Immature natural killer cell (primary cell): ENCODE data around the gene TBC1D22A. TPM values are rescaled to one million over a fixed set of nuclear protein-coding genes. Genes with fewer than 3 reads are reported as not detected.
"Not testable (repeated sequence)": the region's sequence is repeated elsewhere in the genome, so short reads cannot be mapped to it uniquely, and the experiment has no call there.

Source experiments
- DNase-seq, 3 donors: peaks; one replicate each; pipeline ENCODE4 v3.0.0; 2022; ENCODE audit warnings: mixed read lengths in 1 of 3
- H3K27ac Mint-ChIP-seq, 6 donors: one replicate each; pipeline ENCODE4 v1.8.0; 2020; ENCODE audit warnings: mixed read lengths in 6 of 6, mild to moderate bottlenecking in 5 of 6, inconsistent platforms in 4 of 6, moderate library complexity in 3 of 6
- H3K27me3 Mint-ChIP-seq, 3 donors: one replicate each; pipeline ENCODE4 v1.8.0; 2020 to 2021; ENCODE audit warnings: low read depth in 3 of 3, mild to moderate bottlenecking in 3 of 3, mixed read lengths in 3 of 3, moderate library complexity in 3 of 3, inconsistent platforms in 1 of 3
- H3K36me3 Mint-ChIP-seq, 3 donors: one replicate each; pipeline ENCODE4 v1.8.0; 2020; ENCODE audit warnings: mixed read lengths in 3 of 3, inconsistent platforms in 2 of 3, mild to moderate bottlenecking in 2 of 3
- H3K4me1 Mint-ChIP-seq, 2 donors: one replicate each; pipeline ENCODE4 v1.8.0; 2020; ENCODE audit warnings: inconsistent platforms in 2 of 2, mild to moderate bottlenecking in 2 of 2, mixed read lengths in 2 of 2, moderate library complexity in 1 of 2
- H3K4me3 Mint-ChIP-seq, 5 donors: one replicate each; pipeline ENCODE4 v1.8.0; 2020; ENCODE audit warnings: mild to moderate bottlenecking in 5 of 5, mixed read lengths in 5 of 5, inconsistent platforms in 3 of 5, moderate library complexity in 3 of 5
- H3K9me3 Mint-ChIP-seq, 6 donors: one replicate each; pipeline ENCODE4 v1.8.0; 2020; ENCODE audit warnings: mild to moderate bottlenecking in 6 of 6, mixed read lengths in 6 of 6, inconsistent platforms in 4 of 6, moderate library complexity in 3 of 6
- polyA plus RNA-seq, 3 donors: library from polyadenylated mRNA; unstranded; fragments of 300-500 nt; fragmentation: Illumina TruSeq; gene quantifications; one replicate each; pipeline ENCODE4 v1.2.3, GENCODE V29; 2021

TBC1D22A gene
- polyA plus RNA-seq, 3 donors from 2014 or later, result 20.6 to 28.0 (median 24.0) TPM

GRCh38 chr22:47164514-47165337 is 402.3 kb downstream of the TBC1D22A start:
- DNase-seq, result no peak
- H3K36me3 Mint-ChIP-seq, result peaks cover 0 to 3% (median 0%) of the 10 kb centered on the region in 3 donors
- H3K4me3 Mint-ChIP-seq, result no peak overlapping the region
- peaks cover 0 to 3% of the 10 kb centered on the region in 2 donors for H3K4me1 Mint-ChIP-seq
- no peak overlapping the region for H3K27ac Mint-ChIP-seq
- no peaks in the 10 kb centered on the region for H3K9me3 Mint-ChIP-seq
- H3K27me3 Mint-ChIP-seq, result peaks cover 0 to 4% (median 2%) of the 10 kb centered on the region in 3 donors

- Mint-ChIP-seq H3K4me3 (no peak overlapping the region), H3K4me1 (peaks cover 0 to 3% of the 10 kb centered on the region in 2 donors), H3K27ac (no peak overlapping the region), H3K36me3 (peaks cover 0 to 10% (median 4%) of the 10 kb centered on the region in 3 donors), H3K27me3 (peaks cover 0 to 6% (median 4%) of the 10 kb centered on the region in 3 donors), H3K9me3 (no peaks in the 10 kb centered on the region)
- DNase-seq, result no peak
Measured at GRCh38 chr22:47165338-47166032, 403.0 kb downstream of the TBC1D22A start.

GRCh38 chr22:47166033-47166404 is 403.6 kb downstream of the TBC1D22A start:
- no peaks in the 10 kb centered on the region for H3K9me3 Mint-ChIP-seq
- H3K27ac Mint-ChIP-seq, result peak overlapping the region in 1 of 6 donors; percentile 49
- H3K4me1 Mint-ChIP-seq, result peaks cover 0 to 3% of the 10 kb centered on the region in 2 donors
- no peak overlapping the region for H3K4me3 Mint-ChIP-seq
- peaks cover 0 to 10% (median 4%) of the 10 kb centered on the region in 3 donors for H3K36me3 Mint-ChIP-seq
- DNase-seq, result no peak
- H3K27me3 Mint-ChIP-seq, result peaks cover 3 to 5% (median 4%) of the 10 kb centered on the region in 3 donors

- no peak overlapping the region for H3K27ac Mint-ChIP-seq
Measured at GRCh38 chr22:47166446-47167016, 404.1 kb downstream of the TBC1D22A start.

GRCh38 chr22:47167056-47167455 is 404.6 kb downstream of the TBC1D22A start:
- peaks cover 0 to 3% of the 10 kb centered on the region in 2 donors for H3K4me1 Mint-ChIP-seq
- DNase-seq, result no peak
- peaks cover 3 to 5% (median 4%) of the 10 kb centered on the region in 3 donors for H3K27me3 Mint-ChIP-seq
- peaks cover 0 to 10% (median 4%) of the 10 kb centered on the region in 3 donors for H3K36me3 Mint-ChIP-seq
- no peaks in the 10 kb centered on the region for H3K9me3 Mint-ChIP-seq
- H3K4me3 Mint-ChIP-seq, result no peak overlapping the region
- H3K27ac Mint-ChIP-seq, result no peak overlapping the region

More at GRCh38 chr22:47166446-47167016, 404.1 kb downstream of the TBC1D22A start:
- Mint-ChIP-seq H3K4me3 (no peak overlapping the region), H3K9me3 (no peaks in the 10 kb centered on the region), H3K36me3 (peaks cover 0 to 10% (median 4%) of the 10 kb centered on the region in 3 donors), H3K4me1 (peaks cover 0 to 3% of the 10 kb centered on the region in 2 donors), H3K27me3 (peaks cover 3 to 5% (median 4%) of the 10 kb centered on the region in 3 donors)
- no peak for DNase-seq

GRCh38 chr22:47167921-47168320 is 405.5 kb downstream of the TBC1D22A start:
- not testable (repeated sequence) for H3K27me3 Mint-ChIP-seq, H3K9me3 Mint-ChIP-seq, DNase-seq, H3K27ac Mint-ChIP-seq, H3K4me1 Mint-ChIP-seq, H3K4me3 Mint-ChIP-seq
- H3K36me3 Mint-ChIP-seq, result peaks cover 0 to 10% (median 4%) of the 10 kb centered on the region in 3 donors

- Mint-ChIP-seq H3K9me3 (no peaks in the 10 kb centered on the region), H3K27me3 (peaks cover 2 to 5% (median 3%) of the 10 kb centered on the region in 3 donors), H3K4me3 (no peak overlapping the region), H3K36me3 (peaks cover 0 to 10% (median 4%) of the 10 kb centered on the region in 3 donors), H3K27ac (no peak overlapping the region), H3K4me1 (peaks cover 0 to 3% of the 10 kb centered on the region in 2 donors)
- no peak for DNase-seq
Measured at GRCh38 chr22:47168441-47168840, 406.0 kb downstream of the TBC1D22A start.

GRCh38 chr22:47168900-47169800 is 406.7 kb downstream of the TBC1D22A start:
- Mint-ChIP-seq H3K9me3 (no peaks in the 10 kb centered on the region), H3K27me3 (peaks cover 3 to 7% (median 4%) of the 10 kb centered on the region in 3 donors), H3K4me3 (no peak overlapping the region), H3K4me1 (peaks cover 0 to 3% of the 10 kb centered on the region in 2 donors), H3K27ac (no peak overlapping the region), H3K36me3 (peaks cover 0 to 14% (median 4%) of the 10 kb centered on the region in 3 donors)
- DNase-seq, result no peak

GRCh38 chr22:47169801-47170140 is 407.3 kb downstream of the TBC1D22A start:
- peaks cover 0 to 3% of the 10 kb centered on the region in 2 donors for H3K4me1 Mint-ChIP-seq
- H3K4me3 Mint-ChIP-seq, result no peak overlapping the region
- no peak for DNase-seq
- peaks cover 3 to 7% (median 4%) of the 10 kb centered on the region in 3 donors for H3K27me3 Mint-ChIP-seq
- no peaks in the 10 kb centered on the region for H3K9me3 Mint-ChIP-seq
- H3K27ac Mint-ChIP-seq, result no peak overlapping the region
- H3K36me3 Mint-ChIP-seq, result peaks cover 0 to 14% (median 4%) of the 10 kb centered on the region in 3 donors

GRCh38 chr22:47170511-47171440 is 408.3 kb downstream of the TBC1D22A start:
- not testable (repeated sequence) for H3K27ac Mint-ChIP-seq, DNase-seq, H3K27me3 Mint-ChIP-seq, H3K4me3 Mint-ChIP-seq, H3K4me1 Mint-ChIP-seq, H3K9me3 Mint-ChIP-seq
- peaks cover 0 to 20% (median 4%) of the 10 kb centered on the region in 3 donors for H3K36me3 Mint-ChIP-seq

- Mint-ChIP-seq H3K9me3 (no peaks in the 10 kb centered on the region), H3K4me1 (no peaks in the 10 kb centered on the region), H3K4me3 (no peak overlapping the region), H3K36me3 (peaks cover 0 to 20% (median 4%) of the 10 kb centered on the region in 3 donors), H3K27ac (no peak overlapping the region), H3K27me3 (peaks cover 2 to 10% (median 3%) of the 10 kb centered on the region in 3 donors)
- DNase-seq, result no peak
Measured at GRCh38 chr22:47171441-47172221, 409.2 kb downstream of the TBC1D22A start.
